ENCODE measurements around the gene IRF2.

DNA sequence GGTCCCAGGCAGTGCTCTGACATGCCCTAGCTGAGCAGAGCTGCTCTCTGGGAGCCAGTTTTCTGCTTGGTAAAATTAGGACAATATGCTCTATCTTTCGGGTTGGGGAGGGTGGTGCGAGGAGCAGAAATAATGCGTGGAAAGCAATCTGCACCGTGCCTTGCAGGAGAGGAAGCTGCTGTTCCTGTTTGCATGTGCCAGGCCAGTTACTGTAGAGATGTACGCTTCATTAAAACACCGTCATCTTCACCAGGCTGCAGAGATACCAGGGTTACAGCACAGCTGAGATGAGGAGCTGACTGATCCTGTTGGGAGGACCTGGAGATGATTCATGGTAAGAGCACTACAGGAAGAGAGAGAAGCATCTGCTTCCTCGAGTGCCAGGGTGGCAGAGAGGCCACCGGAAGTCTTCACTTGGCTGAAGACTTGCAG is 29.5 kb upstream of the IRF2 start:
- TF ChIP-seq, protein P1, sequence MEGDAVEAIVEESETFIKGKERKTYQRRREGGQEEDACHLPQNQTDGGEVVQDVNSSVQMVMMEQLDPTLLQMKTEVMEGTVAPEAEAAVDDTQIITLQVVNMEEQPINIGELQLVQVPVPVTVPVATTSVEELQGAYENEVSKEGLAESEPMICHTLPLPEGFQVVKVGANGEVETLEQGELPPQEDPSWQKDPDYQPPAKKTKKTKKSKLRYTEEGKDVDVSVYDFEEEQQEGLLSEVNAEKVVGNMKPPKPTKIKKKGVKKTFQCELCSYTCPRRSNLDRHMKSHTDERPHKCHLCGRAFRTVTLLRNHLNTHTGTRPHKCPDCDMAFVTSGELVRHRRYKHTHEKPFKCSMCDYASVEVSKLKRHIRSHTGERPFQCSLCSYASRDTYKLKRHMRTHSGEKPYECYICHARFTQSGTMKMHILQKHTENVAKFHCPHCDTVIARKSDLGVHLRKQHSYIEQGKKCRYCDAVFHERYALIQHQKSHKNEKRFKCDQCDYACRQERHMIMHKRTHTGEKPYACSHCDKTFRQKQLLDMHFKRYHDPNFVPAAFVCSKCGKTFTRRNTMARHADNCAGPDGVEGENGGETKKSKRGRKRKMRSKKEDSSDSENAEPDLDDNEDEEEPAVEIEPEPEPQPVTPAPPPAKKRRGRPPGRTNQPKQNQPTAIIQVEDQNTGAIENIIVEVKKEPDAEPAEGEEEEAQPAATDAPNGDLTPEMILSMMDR (IDR thresholded peaks at IDR 0.05; ENCODE audit: poor library complexity, severe bottlenecking): no peak
- TF ChIP-seq POLR2AphosphoS5 (IDR thresholded peaks at IDR 0.05) (no peak), RAD21 (conservative IDR thresholded peaks at IDR 0.05) (no peak), EZH2 (IDR thresholded peaks at IDR 0.05; ENCODE audit: borderline replicate concordance, insufficient read depth, low read length, poor library complexity, severe bottlenecking) (no peak), EP300 (conservative IDR thresholded peaks at IDR 0.05; ENCODE audit: poor library complexity, severe bottlenecking) (no peak), SMC3 (conservative IDR thresholded peaks at IDR 0.05; ENCODE audit: poor library complexity) (no peak)
